ENCODE measurements around the gene STRIP1.

DNA sequence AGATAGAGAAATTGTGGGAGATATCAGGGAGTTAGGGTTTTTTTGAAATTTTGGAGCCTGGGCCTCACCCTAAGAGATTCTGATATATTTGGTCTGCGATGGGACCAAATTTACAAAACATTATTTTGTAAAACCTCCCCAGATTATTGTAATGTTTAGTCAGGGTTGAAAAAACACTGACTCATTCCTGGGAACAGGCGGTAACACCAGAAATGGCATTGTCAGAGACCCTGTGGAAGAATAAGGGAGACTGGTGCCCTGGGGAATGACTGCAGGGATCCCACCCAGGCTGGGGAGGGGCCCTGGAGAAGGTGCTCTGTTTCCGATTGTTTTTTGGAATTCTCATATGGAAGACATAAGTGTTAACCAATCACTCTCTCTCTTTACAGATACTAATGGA, 13.1 kb upstream of the STRIP1 start:
- TF ChIP-seq POLR2A (IDR thresholded peaks at IDR 0.05; ENCODE audit: low read depth, low read length) (no peak), BCL11A (IDR thresholded peaks at IDR 0.05; ENCODE audit: low read depth, low read length) (no peak), SMARCA5 (IDR thresholded peaks at IDR 0.05) (no peak), ASH2L (IDR thresholded peaks at IDR 0.05; ENCODE audit: borderline replicate concordance, low read depth) (no peak)
- TF ChIP-seq, protein P1, sequence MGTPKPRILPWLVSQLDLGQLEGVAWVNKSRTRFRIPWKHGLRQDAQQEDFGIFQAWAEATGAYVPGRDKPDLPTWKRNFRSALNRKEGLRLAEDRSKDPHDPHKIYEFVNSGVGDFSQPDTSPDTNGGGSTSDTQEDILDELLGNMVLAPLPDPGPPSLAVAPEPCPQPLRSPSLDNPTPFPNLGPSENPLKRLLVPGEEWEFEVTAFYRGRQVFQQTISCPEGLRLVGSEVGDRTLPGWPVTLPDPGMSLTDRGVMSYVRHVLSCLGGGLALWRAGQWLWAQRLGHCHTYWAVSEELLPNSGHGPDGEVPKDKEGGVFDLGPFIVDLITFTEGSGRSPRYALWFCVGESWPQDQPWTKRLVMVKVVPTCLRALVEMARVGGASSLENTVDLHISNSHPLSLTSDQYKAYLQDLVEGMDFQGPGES (IDR thresholded peaks at IDR 0.05): no peak
- TF ChIP-seq, protein P2, sequence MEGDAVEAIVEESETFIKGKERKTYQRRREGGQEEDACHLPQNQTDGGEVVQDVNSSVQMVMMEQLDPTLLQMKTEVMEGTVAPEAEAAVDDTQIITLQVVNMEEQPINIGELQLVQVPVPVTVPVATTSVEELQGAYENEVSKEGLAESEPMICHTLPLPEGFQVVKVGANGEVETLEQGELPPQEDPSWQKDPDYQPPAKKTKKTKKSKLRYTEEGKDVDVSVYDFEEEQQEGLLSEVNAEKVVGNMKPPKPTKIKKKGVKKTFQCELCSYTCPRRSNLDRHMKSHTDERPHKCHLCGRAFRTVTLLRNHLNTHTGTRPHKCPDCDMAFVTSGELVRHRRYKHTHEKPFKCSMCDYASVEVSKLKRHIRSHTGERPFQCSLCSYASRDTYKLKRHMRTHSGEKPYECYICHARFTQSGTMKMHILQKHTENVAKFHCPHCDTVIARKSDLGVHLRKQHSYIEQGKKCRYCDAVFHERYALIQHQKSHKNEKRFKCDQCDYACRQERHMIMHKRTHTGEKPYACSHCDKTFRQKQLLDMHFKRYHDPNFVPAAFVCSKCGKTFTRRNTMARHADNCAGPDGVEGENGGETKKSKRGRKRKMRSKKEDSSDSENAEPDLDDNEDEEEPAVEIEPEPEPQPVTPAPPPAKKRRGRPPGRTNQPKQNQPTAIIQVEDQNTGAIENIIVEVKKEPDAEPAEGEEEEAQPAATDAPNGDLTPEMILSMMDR (IDR thresholded peaks at IDR 0.05 in 2 of 3, conservative IDR thresholded peaks at IDR 0.05 in 1 of 3; ENCODE audit: control insufficient read depth in 2 of 3, extremely low read depth in 1 of 3, insufficient read depth in 1 of 3, low read depth in 3 of 3, low read length in 3 of 3): no peak
